GM13977 (cell line): ENCODE data around the gene TMEM9.

Source experiments
- DNase-seq: peaks from one replicate; pipeline ENCODE4 v3.0.0; 2012; ENCODE audit warnings: low spot score
- in situ Hi-C: fragments of 300-500 bp; cut with MboI; formaldehyde crosslinking; loops from one replicate; pipeline ENCODE4 v1.12.0; 2022; ENCODE audit warnings: low sequenced_read_pairs, low pct_unique_long_range_greater_than_20kb, mixed read lengths, inconsistent platforms; ENCODE audit not compliant: unreplicated experiment
- TF ChIP-seq, protein P1 (sequence below): IDR thresholded peaks from 2 replicates; pipeline ENCODE4 v1.5.1; 2012; ENCODE audit warnings: mild to moderate bottlenecking, control low read depth; ENCODE audit not compliant: insufficient read depth; ENCODE audit errors: extremely low read depth, missing control alignments

The TMEM9 gene

GRCh38 chr1:201176940-201177339, 22.7 kb upstream of the TMEM9 start:
- in situ Hi-C loops = no loop called here
- no peak for DNase-seq
- TF ChIP-seq, protein P1, sequence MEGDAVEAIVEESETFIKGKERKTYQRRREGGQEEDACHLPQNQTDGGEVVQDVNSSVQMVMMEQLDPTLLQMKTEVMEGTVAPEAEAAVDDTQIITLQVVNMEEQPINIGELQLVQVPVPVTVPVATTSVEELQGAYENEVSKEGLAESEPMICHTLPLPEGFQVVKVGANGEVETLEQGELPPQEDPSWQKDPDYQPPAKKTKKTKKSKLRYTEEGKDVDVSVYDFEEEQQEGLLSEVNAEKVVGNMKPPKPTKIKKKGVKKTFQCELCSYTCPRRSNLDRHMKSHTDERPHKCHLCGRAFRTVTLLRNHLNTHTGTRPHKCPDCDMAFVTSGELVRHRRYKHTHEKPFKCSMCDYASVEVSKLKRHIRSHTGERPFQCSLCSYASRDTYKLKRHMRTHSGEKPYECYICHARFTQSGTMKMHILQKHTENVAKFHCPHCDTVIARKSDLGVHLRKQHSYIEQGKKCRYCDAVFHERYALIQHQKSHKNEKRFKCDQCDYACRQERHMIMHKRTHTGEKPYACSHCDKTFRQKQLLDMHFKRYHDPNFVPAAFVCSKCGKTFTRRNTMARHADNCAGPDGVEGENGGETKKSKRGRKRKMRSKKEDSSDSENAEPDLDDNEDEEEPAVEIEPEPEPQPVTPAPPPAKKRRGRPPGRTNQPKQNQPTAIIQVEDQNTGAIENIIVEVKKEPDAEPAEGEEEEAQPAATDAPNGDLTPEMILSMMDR = no peak

- TF ChIP-seq, protein P1 = no peak
- DNase-seq = no peak
- in situ Hi-C loops = no loop called here
These were observed 21.7 kb upstream of the TMEM9 start for GRCh38 chr1:201175820-201176500.

- TF ChIP-seq, protein P1 = no peak
- in situ Hi-C loops = no loop called here
- no peak for DNase-seq
These were observed 19.5 kb upstream of the TMEM9 start for GRCh38 chr1:201173736-201174135.

DNA sequence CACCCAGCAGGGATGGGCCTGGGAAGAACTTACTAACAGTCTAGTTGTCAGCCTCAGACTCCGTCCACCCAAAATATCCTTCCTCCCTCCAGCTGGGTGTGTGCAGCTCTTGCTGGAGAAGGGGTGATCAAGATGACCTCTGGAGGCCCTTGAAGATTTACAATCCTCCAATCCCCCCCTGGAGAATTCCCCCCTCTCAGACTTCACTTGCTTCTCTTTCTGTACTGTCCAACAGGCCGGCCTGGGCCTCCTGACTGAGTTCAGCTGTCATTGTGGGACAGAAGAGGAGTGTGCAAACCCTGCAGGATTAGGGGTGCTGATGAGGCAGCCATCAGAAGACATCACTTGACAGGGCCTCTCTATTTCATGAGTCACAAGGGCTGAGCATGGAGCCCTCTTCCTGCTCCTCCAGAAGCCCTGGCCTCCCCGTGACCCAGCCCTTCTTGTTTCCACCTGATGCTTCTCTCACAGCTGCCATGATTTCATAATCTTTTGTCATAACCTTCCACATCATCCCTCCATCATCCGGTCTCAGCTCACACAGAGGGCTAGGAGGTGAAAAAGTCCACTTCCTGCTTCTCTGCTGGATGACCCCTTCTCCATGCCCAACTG, 18.8 kb upstream of the TMEM9 start:
- TF ChIP-seq, protein P1 = no peak
- in situ Hi-C loops = no loop called here
- DNase-seq = no peak

- no peak for DNase-seq
- TF ChIP-seq, protein P1 = no peak
- in situ Hi-C loops = no loop called here
These were observed 18.1 kb upstream of the TMEM9 start for GRCh38 chr1:201172326-201172725.

DNA sequence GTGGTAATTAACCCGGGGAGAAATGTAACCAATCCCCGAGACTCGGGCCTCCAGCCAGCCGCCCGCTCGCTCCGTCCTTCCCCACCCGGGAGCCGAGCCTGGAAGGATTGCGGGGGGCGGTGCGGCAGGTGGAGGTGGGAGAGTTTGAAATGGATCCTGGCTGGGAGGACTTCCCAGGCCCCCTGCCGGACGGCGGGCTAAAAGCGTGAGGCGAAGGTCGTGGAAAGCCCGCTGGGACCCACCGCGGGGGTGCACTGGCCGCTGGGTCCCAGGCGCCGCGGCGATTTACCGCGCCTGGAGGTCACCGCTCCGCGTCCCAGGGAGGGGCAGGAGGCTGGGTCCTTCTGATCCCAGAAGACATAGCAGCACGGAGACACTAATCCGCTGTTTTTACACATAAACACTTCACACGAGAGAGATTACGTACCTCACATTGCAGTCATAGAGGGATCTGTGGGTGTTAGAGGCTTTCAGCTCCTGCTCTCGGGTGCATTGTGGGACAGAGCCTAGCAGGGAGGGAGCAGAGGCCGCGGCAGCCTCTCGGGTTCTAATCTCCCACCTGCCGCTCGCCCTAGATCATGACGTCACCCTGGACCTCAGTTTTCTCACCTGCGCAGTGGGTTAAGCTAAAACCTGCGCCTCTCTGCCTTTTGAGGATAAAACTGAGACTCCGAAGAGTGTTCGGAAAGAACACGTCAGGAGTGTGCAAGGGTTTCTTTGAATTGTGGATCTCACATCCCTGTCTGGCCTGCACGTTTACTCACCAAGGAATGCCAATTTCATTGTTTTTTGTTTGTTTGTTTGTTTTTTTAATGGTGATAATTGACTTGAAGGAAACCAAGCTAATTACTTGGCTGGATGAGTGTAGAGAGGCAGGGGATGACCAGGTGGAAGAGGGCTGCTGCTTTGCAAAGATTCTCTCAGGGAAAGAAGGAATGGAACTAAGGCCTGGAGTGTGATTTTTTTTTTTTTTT, 17.1 kb upstream of the TMEM9 start:
- peak; percentile 74 for DNase-seq
- TF ChIP-seq, protein P1 = peak; percentile 42
- in situ Hi-C loops = no loop called here
